Measurements from ENCODE around the gene CEACAM1.

GRCh38 chr19:42467183-42467760 lies 61.0 kb downstream of the CEACAM1 start:
- TF ChIP-seq ZNF423 (CRISPR knock-in tag; IDR thresholded peaks at IDR 0.05) (no peak), ELF4 (CRISPR knock-in tag; IDR thresholded peaks at IDR 0.05; ENCODE audit: low read depth) (no peak), CTCF (IDR thresholded peaks at IDR 0.05) (no peak), MAX (CRISPR knock-in tag; IDR thresholded peaks at IDR 0.05) (no peak)
- TF ChIP-seq, protein P1, sequence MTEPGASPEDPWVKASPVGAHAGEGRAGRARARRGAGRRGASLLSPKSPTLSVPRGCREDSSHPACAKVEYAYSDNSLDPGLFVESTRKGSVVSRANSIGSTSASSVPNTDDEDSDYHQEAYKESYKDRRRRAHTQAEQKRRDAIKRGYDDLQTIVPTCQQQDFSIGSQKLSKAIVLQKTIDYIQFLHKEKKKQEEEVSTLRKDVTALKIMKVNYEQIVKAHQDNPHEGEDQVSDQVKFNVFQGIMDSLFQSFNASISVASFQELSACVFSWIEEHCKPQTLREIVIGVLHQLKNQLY (CRISPR knock-in tag; IDR thresholded peaks at IDR 0.05), result no peak

All from WTC11 (cell line).